K562 (cell line): ENCODE data around the gene CTNNA3.

Source experiments
- ATF3 ChIP-seq, 2 experiments: fragments of 450-650 bp in 1 of 2; sonication (generic) in 1 of 2; formaldehyde crosslinking in 1 of 2; IDR thresholded peaks in 1 of 2; conservative IDR thresholded peaks in 1 of 2; 2 replicates each; pipeline versions ENCODE4 v1.6.1 to v1.8.1; 2016 to 2023; ENCODE audit warnings: mild to moderate bottlenecking in 2 of 2, moderate library complexity in 2 of 2, inconsistent platforms in 1 of 2, missing genetic modification reagents in 1 of 2
- MXI1 ChIP-seq: IDR thresholded peaks from 2 replicates; pipeline ENCODE4 v1.6.1; 2011; ENCODE audit warnings: low read depth, mild to moderate bottlenecking, improper control_type of control experiment, low read length
- NR4A1 ChIP-seq, 2 experiments: fragments of 250-450 bp in 1 of 2; fragments of 450-650 bp in 1 of 2; sonication (Bioruptor Pico) in 1 of 2; IDR thresholded peaks; 2 replicates each; pipeline versions ENCODE4 v1.4.0 to v1.6.1; 2016 to 2020; ENCODE audit warnings: mild to moderate bottlenecking in 2 of 2, missing compliant biosample characterization in 1 of 2, missing genetic modification characterization in 1 of 2, moderate library complexity in 1 of 2
- PRDM10 ChIP-seq: fragments of 450-650 bp; IDR thresholded peaks from 2 replicates; pipeline ENCODE4 v1.6.1; 2018; ENCODE audit not compliant: partially characterized antibody
- SAFB2 ChIP-seq: fragments of 200-400 bp; formaldehyde crosslinking; IDR thresholded peaks from 2 replicates; pipeline ENCODE4 v1.6.1; 2018; ENCODE audit warnings: borderline replicate concordance, low read length, low read depth, moderate library complexity; ENCODE audit not compliant: severe bottlenecking
- SIN3A ChIP-seq, 2 experiments: fragments of 150-350 bp in 1 of 2; IDR thresholded peaks; 2 replicates each; pipeline ENCODE4 v1.6.1; 2011 to 2016; ENCODE audit warnings: borderline replicate concordance in 2 of 2, low read depth in 2 of 2, low read length in 2 of 2, mild to moderate bottlenecking in 2 of 2, moderate library complexity in 2 of 2; ENCODE audit not compliant: control insufficient read depth in 1 of 2
- ZBTB1 ChIP-seq: sonication (generic); formaldehyde crosslinking; IDR thresholded peaks from 2 replicates; pipeline ENCODE4 v1.8.1; 2023; ENCODE audit warnings: missing genetic modification reagents, low read depth, mild to moderate bottlenecking, borderline replicate concordance
- ZNF830 ChIP-seq: fragments of 250-450 bp; sonication (Bioruptor Pico); IDR thresholded peaks from 2 replicates; pipeline ENCODE4 v1.5.0; 2021; ENCODE audit warnings: mild to moderate bottlenecking
- TF ChIP-seq, protein P1 (sequence below), 3 experiments: IDR thresholded peaks in 2 of 3; conservative IDR thresholded peaks in 1 of 3; 2 replicates each; pipeline ENCODE4 v1.5.1; 2011 to 2012; ENCODE audit warnings: low read length in 3 of 3, mild to moderate bottlenecking in 3 of 3, control low read depth in 2 of 3, improper control_type of control experiment in 1 of 3, inconsistent platforms in 1 of 3, low read depth in 1 of 3, mixed read lengths in 1 of 3, moderate library complexity in 1 of 3; ENCODE audit not compliant: insufficient read depth in 2 of 3

- TF ChIP-seq NR4A1 (CRISPR knock-in tag; IDR thresholded peaks at IDR 0.05): no peak
- TF ChIP-seq NR4A1 (tag; IDR thresholded peaks at IDR 0.05): no peak
- no peak for TF ChIP-seq ZNF830 (CRISPR knock-in tag)
- TF ChIP-seq SIN3A (IDR thresholded peaks at IDR 0.05; ENCODE audit: borderline replicate concordance in 2 of 2, control insufficient read depth in 1 of 2, low read depth in 2 of 2, low read length in 2 of 2): no peak
- no peak for TF ChIP-seq SAFB2
- TF ChIP-seq, protein P1, sequence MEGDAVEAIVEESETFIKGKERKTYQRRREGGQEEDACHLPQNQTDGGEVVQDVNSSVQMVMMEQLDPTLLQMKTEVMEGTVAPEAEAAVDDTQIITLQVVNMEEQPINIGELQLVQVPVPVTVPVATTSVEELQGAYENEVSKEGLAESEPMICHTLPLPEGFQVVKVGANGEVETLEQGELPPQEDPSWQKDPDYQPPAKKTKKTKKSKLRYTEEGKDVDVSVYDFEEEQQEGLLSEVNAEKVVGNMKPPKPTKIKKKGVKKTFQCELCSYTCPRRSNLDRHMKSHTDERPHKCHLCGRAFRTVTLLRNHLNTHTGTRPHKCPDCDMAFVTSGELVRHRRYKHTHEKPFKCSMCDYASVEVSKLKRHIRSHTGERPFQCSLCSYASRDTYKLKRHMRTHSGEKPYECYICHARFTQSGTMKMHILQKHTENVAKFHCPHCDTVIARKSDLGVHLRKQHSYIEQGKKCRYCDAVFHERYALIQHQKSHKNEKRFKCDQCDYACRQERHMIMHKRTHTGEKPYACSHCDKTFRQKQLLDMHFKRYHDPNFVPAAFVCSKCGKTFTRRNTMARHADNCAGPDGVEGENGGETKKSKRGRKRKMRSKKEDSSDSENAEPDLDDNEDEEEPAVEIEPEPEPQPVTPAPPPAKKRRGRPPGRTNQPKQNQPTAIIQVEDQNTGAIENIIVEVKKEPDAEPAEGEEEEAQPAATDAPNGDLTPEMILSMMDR (IDR thresholded peaks at IDR 0.05 in 2 of 3, conservative IDR thresholded peaks at IDR 0.05 in 1 of 3; ENCODE audit: insufficient read depth in 2 of 3, low read depth in 1 of 3, low read length in 3 of 3): no peak
- no peak for TF ChIP-seq ATF3 (IDR thresholded peaks at IDR 0.05)
- TF ChIP-seq ATF3 (CRISPR knock-in tag; conservative IDR thresholded peaks at IDR 0.05): no peak
- no peak for TF ChIP-seq MXI1
- TF ChIP-seq ZBTB1 (CRISPR knock-in tag): no peak
- no peak for TF ChIP-seq PRDM10
Observed at GRCh38 chr10:67250686-67251085, 445.3 kb downstream of the CTNNA3 start.
